ENCODE data around the gene SUMO2.

Gene SUMO2

GRCh38 chr17:75124041-75124818 lies 58.5 kb downstream of the SUMO2 start:
- no peak for DNase-seq (ENCODE audit: low spot score)

DNA sequence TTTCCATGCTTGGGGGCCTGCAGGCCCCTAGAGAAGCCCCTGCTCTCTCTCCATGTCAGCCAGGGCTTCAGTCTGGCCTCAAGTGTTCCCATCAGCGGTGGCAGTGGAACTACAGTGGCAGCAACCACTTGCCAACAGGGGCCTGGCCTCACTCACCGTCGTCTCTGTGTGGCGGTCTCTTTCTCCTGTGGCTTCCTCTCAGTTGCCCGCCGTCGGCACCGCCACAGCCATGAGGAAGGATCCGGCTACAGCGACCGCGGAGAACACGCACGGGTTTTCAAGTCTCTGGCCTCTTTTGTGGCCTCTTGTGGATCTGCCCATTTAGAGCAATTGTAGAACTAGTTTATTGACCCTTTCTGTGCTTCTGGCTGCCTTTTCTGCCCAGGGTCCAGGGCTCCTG lies 64.5 kb downstream of the SUMO2 start:
- DNase-seq (ENCODE audit: low spot score), result no peak

- no peak for DNase-seq (ENCODE audit: low spot score)
Measured at GRCh38 chr17:75116737-75117136, 66.0 kb downstream of the SUMO2 start.
